Endodermal cell (in vitro differentiated cells): ENCODE results near the gene CORO1A. TPM values are rescaled to one million over a fixed set of nuclear protein-coding genes. Genes with fewer than 3 reads are reported as not detected.
"Not testable (repeated sequence)": the region's sequence is repeated elsewhere in the genome, so short reads cannot be mapped to it uniquely, and the experiment has no call there.

Source experiments
- DNase-seq: peaks from one replicate; pipeline ENCODE4 v3.0.0-alpha.2; 2017
- H3K27ac ChIP-seq: 2 replicates; pipeline ENCODE4 v1.5.1; 2013; ENCODE audit warnings: mild to moderate bottlenecking, low read depth, low read length, moderate library complexity
- H3K27me3 ChIP-seq: 2 replicates; pipeline ENCODE4 v1.6.1; 2013; ENCODE audit warnings: mild to moderate bottlenecking, low read length, moderate library complexity; ENCODE audit not compliant: insufficient read depth, control insufficient read depth, poor library complexity, severe bottlenecking
- H3K36me3 ChIP-seq: 2 replicates; pipeline ENCODE4 v1.7.0; 2013; ENCODE audit warnings: mild to moderate bottlenecking, low read length, moderate library complexity; ENCODE audit not compliant: control insufficient read depth, insufficient read depth
- H3K4me1 ChIP-seq: one replicate; pipeline ENCODE4 v1.7.0; 2013; ENCODE audit warnings: low read length; ENCODE audit not compliant: control insufficient read depth, insufficient read depth
- H3K4me3 ChIP-seq: 2 replicates; pipeline ENCODE4 v1.5.1; 2013; ENCODE audit warnings: mild to moderate bottlenecking, low read length, moderate library complexity
- H3K9ac ChIP-seq: 2 replicates; pipeline ENCODE4 v1.6.1; 2013; ENCODE audit warnings: mild to moderate bottlenecking, low read length, moderate library complexity; ENCODE audit not compliant: poor library complexity, severe bottlenecking; ENCODE audit errors: extremely low read depth
- H3K9me3 ChIP-seq: 2 replicates; pipeline ENCODE4 v1.6.1; 2013; ENCODE audit warnings: mild to moderate bottlenecking, low read length, moderate library complexity; ENCODE audit not compliant: control insufficient read depth
- H3K27ac Mint-ChIP-seq: 2 replicates; pipeline ENCODE4 v1.8.0; 2020; ENCODE audit warnings: mixed read lengths
- H3K27me3 Mint-ChIP-seq: 2 replicates; pipeline ENCODE4 v1.8.0; 2021; ENCODE audit warnings: mild to moderate bottlenecking, mixed read lengths; ENCODE audit not compliant: insufficient read depth
- H3K36me3 Mint-ChIP-seq: 2 replicates; pipeline ENCODE4 v1.8.0; 2020; ENCODE audit warnings: low read depth, mixed read lengths
- H3K4me1 Mint-ChIP-seq: 2 replicates; pipeline ENCODE4 v1.8.0; 2020; ENCODE audit warnings: mixed read lengths
- H3K4me3 Mint-ChIP-seq: 2 replicates; pipeline ENCODE4 v1.8.0; 2020; ENCODE audit warnings: mild to moderate bottlenecking, moderate library complexity, mixed read lengths
- H3K9me3 Mint-ChIP-seq: 2 replicates; pipeline ENCODE4 v1.8.0; 2020; ENCODE audit warnings: mild to moderate bottlenecking, mixed read lengths
- WGBS, 2 experiments: methylation state at CpG; one replicate each; pipeline versions ENCODE4 v1.1.5 to v1.1.7; 2013; ENCODE audit warnings: missing lambda C conversion rate in 2 of 2, mixed read lengths in 1 of 2; ENCODE audit not compliant: insufficient coverage in 1 of 2, insufficient read length in 1 of 2; 5-methylcytosine and 5-hydroxymethylcytosine counted together
- total RNA-seq, 2 donors: library from RNA; stranded (reverse); fragmentation: NEBNext Ultra II Directional in 1 of 2; extraction: Animal tissue kit (Norgen Biotek cat#: 25700) in 1 of 2; gene quantifications; 2 replicates in 1 of 2; 3 replicates in 1 of 2; pipeline ENCODE4 v1.2.1, GENCODE V29; 2021

Gene CORO1A
- total RNA-seq, 2 donors from 2014 or later: 0.93 to 2.1 TPM

DNA sequence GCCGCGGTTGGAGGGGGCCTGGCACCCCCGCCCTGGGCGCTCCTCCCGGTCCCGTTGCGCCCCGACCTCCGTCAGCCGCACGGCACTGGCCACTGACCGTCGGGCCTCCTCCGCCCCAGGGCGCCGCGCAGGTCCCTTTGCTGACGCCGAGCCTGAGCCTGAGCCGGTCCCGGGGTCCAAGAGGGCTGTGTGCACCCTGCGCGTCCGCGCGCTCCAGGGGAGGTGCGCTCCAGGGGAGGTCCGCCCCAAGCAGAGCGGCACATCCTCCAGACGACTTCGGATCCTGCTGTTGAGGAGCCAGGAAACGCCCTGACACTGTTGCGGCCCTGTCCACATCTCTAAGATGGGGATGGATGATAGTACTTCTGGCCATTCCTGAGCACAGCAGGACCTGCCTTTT is 22.9 kb downstream of the CORO1A start:
- H3K27ac ChIP-seq, H3K4me1 ChIP-seq, H3K4me1 Mint-ChIP-seq, H3K36me3 Mint-ChIP-seq, H3K36me3 ChIP-seq, H3K9ac ChIP-seq, H3K27me3 ChIP-seq, H3K27me3 Mint-ChIP-seq, H3K4me3 Mint-ChIP-seq, H3K27ac Mint-ChIP-seq, DNase-seq, H3K9me3 Mint-ChIP-seq, H3K4me3 ChIP-seq, H3K9me3 ChIP-seq: not testable (repeated sequence)
- WGBS, 2 experiments: no CpG with 5 or more reads among the region's 33 CpGs

DNA sequence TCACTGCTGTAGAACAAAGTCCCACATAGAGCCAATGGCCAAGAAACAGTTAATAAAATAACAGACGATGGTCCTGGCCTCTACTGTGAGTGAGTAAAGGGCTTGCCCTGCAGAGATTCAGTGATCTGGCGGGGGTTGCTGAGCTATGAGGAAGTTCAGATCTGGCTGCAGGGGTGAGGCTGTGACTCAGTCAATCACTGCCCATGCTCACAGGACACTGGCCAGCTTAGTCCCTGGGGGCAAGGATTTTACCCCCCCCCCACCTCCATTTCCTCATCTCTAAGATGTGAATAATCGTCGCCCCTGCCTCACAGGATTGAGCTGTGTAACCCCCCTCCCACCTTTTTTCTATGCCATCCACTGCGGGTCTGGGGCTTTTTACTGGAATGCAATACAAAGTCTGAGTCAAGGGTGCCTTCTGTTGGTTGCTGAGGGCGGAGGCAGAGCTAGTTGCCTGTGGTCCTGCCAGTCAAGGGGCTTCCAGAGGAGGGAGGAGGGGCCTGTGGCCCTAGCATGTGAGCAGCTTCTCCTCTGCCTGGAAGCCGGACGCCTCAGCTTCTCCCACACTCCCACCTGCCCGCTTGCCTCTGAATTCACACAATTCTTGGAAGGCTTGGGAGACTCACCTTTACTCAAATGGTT is 23.8 kb downstream of the CORO1A start:
- not testable (repeated sequence) for H3K36me3 Mint-ChIP-seq, H3K4me1 Mint-ChIP-seq, H3K27me3 Mint-ChIP-seq, H3K27me3 ChIP-seq, H3K9me3 Mint-ChIP-seq, H3K4me3 Mint-ChIP-seq, H3K27ac Mint-ChIP-seq, H3K9me3 ChIP-seq, H3K36me3 ChIP-seq, H3K4me3 ChIP-seq, H3K27ac ChIP-seq, DNase-seq, H3K9ac ChIP-seq, H3K4me1 ChIP-seq
- WGBS, 2 experiments: no CpG with 5 or more reads among the region's 9 CpGs

DNA sequence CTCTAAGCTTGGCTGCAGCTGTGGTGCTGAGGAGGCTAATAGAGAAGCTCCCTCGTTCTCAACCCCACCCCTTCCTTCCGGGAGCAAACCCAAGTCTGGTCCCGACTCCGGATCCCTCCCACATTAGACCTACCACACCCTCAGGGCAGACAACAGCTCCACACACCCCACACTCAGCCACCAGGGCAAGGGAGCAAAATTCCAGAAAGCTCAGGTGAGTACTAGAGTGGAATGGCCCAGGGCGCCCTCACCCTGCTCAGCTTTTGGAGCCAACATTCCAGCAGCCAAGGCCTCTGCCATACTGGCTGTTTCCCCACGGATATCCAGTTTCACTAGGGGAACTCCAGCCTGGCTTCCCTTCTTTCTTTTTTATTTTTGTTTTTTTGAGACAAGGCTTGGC is 25.6 kb downstream of the CORO1A start:
- not testable (repeated sequence) for H3K4me1 ChIP-seq, DNase-seq, H3K9me3 Mint-ChIP-seq, H3K4me1 Mint-ChIP-seq, H3K36me3 ChIP-seq, H3K27me3 Mint-ChIP-seq, H3K36me3 Mint-ChIP-seq, H3K9me3 ChIP-seq, H3K4me3 Mint-ChIP-seq, H3K27me3 ChIP-seq, H3K27ac Mint-ChIP-seq, H3K9ac ChIP-seq, H3K4me3 ChIP-seq, H3K27ac ChIP-seq
- no CpG with 5 or more reads among the region's 6 CpGs for WGBS, 2 experiments

DNA sequence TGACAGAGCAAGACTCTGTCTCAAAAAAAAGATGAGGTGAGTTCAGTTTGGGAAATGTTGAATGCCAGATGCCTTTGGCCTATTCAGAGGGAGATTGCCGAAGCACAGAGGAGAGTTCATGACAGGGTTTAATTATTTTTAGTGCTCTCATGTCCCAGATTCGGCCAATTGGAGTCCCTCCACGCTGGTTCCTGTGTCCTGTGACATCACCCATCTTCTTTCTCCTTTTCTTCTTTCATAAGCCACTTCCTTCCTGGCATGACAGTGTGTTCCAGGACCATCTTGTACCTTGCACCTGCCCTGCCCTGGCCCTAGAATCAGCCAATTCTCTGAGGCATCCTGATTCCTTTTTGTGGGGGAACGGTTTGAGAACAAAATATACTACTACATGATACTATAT is 28.0 kb downstream of the CORO1A start:
- not testable (repeated sequence) for H3K27me3 Mint-ChIP-seq, DNase-seq, H3K4me3 ChIP-seq, H3K36me3 ChIP-seq, H3K9me3 Mint-ChIP-seq, H3K9me3 ChIP-seq, H3K4me1 ChIP-seq, H3K4me1 Mint-ChIP-seq, H3K36me3 Mint-ChIP-seq, H3K27me3 ChIP-seq, H3K9ac ChIP-seq, H3K4me3 Mint-ChIP-seq, H3K27ac Mint-ChIP-seq, H3K27ac ChIP-seq
- WGBS, 2 experiments: no CpG with 5 or more reads among the region's 4 CpGs

DNA sequence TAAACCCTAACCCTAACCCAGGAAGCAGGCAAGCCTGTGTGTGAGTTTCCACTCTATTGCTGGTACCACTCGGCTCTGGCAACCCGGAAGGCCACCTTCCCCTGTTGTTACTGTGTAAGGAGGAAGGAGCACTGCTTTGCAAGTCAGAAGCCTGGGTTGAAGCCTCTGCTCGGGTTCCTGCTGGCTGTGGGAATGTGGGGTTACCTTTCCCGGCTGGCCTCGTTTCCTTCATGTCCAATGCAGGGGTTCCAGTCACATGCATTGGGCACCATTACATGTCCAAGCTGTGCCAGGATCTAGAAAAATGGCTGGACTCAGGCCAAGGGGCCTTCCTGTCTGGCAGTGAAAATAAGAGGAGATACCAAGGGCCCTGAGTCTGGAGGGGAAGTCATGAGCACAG is 33.7 kb downstream of the CORO1A start:
- H3K4me1 ChIP-seq, H3K4me1 Mint-ChIP-seq, H3K27ac Mint-ChIP-seq, H3K36me3 Mint-ChIP-seq, H3K9me3 Mint-ChIP-seq, H3K4me3 ChIP-seq, H3K4me3 Mint-ChIP-seq, DNase-seq, H3K27me3 ChIP-seq, H3K27me3 Mint-ChIP-seq, H3K9ac ChIP-seq, H3K36me3 ChIP-seq, H3K27ac ChIP-seq, H3K9me3 ChIP-seq: not testable (repeated sequence)
- WGBS, 2 experiments: no CpG with 5 or more reads among the region's 5 CpGs

Other genes with a start within 250 kb of the CORO1A start
- 100 to 1,000 TPM; 122 to 136 TPM for gene TMEM219, start 221.5 kb upstream of the CORO1A start, total RNA-seq
- gene TAOK2, start 209.7 kb upstream of the CORO1A start, total RNA-seq: 10 to 100 TPM; 44.6 to 50.2 TPM
- gene HIRIP3, start 188.0 kb upstream of the CORO1A start, total RNA-seq: 10 to 100 TPM in 1 of 2 donors, 1 to 10 TPM in 1; 9.4 to 13.9 TPM
- gene INO80E, start 187.4 kb upstream of the CORO1A start, total RNA-seq: 10 to 100 TPM; 77.4 to 80.1 TPM
- 1 to 10 TPM; 6.2 to 9.9 TPM for gene DOC2A, start 172.6 kb upstream of the CORO1A start, total RNA-seq
- not detected for gene C16orf92, start 160.4 kb upstream of the CORO1A start, total RNA-seq
- 1 to 10 TPM; 3.3 to 3.5 TPM for gene TLCD3B, start 152.3 kb upstream of the CORO1A start, total RNA-seq
- 100 to 1,000 TPM; 645 to 652 TPM for gene ALDOA, start 117.8 kb upstream of the CORO1A start, total RNA-seq
- 100 to 1,000 TPM; 150 to 151 TPM for gene PPP4C, start 107.6 kb upstream of the CORO1A start, total RNA-seq
- gene TBX6, start 91.7 kb upstream of the CORO1A start, total RNA-seq: 1 to 10 TPM; 3.0 to 6.3 TPM
- 10 to 100 TPM; 42.0 to 57.2 TPM for gene YPEL3, start 87.4 kb upstream of the CORO1A start, total RNA-seq
- gene GDPD3, start 70.1 kb upstream of the CORO1A start, total RNA-seq: 1 to 10 TPM; 2.7 to 6.5 TPM
- 10 to 100 TPM; 53.8 to 62.0 TPM for gene MAPK3, start 60.4 kb upstream of the CORO1A start, total RNA-seq
- gene BOLA2B, start 10.1 kb downstream of the CORO1A start, total RNA-seq: 100 to 1,000 TPM; 125 to 134 TPM
- gene SLX1A, start 10.3 kb downstream of the CORO1A start, total RNA-seq: 10 to 100 TPM; 37.7 to 48.8 TPM
- gene SULT1A3, start 15.7 kb downstream of the CORO1A start, total RNA-seq: 10 to 100 TPM; 14.5 to 22.1 TPM
- gene NPIPB13, start 64.9 kb downstream of the CORO1A start, total RNA-seq: 10 to 100 TPM; 18.3 to 31.1 TPM
- 10 to 100 TPM; 75.4 to 76.0 TPM for gene CD2BP2, start 171.7 kb downstream of the CORO1A start, total RNA-seq
- gene TBC1D10B, start 186.9 kb downstream of the CORO1A start, total RNA-seq: 10 to 100 TPM; 30.7 to 36.3 TPM
- gene MYL11, start 191.2 kb downstream of the CORO1A start, total RNA-seq: 1 to 10 TPM in 1 of 2 donors, not detected in 1; 1.2 TPM
- gene SEPTIN1, start 199.0 kb downstream of the CORO1A start, total RNA-seq: 1 to 10 TPM; 1.1 to 2.3 TPM
- gene ZNF48, start 211.8 kb downstream of the CORO1A start, total RNA-seq: 10 to 100 TPM; 40.1 to 58.4 TPM
- 10 to 100 TPM; 14.7 to 16.6 TPM for gene ZNF771, start 224.0 kb downstream of the CORO1A start, total RNA-seq
- gene DCTPP1, start 246.4 kb downstream of the CORO1A start, total RNA-seq: 10 to 100 TPM; 54.8 to 61.9 TPM